Epithelial cell of proximal tubule (primary cell): ENCODE measurements around the gene NFATC2IP. TPM values are rescaled to one million over a fixed set of nuclear protein-coding genes. Genes with fewer than 3 reads are reported as not detected.

Experiments
- DNase-seq: peaks from one replicate; pipeline ENCODE4 v3.0.0-alpha.2; 2011; ENCODE audit warnings: low read depth
- H3K4me3 ChIP-seq: 2 replicates; pipeline ENCODE4 v1.5.1; 2011; ENCODE audit warnings: low read depth, mild to moderate bottlenecking, low read length
- CTCF ChIP-seq: conservative IDR thresholded peaks from 2 replicates; pipeline ENCODE4 v1.5.1; 2012; ENCODE audit warnings: low read depth, mild to moderate bottlenecking, low read length
- total RNA-seq: library from RNA; depleted of rRNA; stranded (reverse); fragments of >200 nt; gene quantifications from 2 replicates; pipeline ENCODE4 v1.2.3, GENCODE V29; 2015

The NFATC2IP gene
- total RNA-seq, 1 donor from 2014 or later = 35.1 TPM

GRCh38 chr16:28985211-28986041 lies 34.7 kb downstream of the NFATC2IP start:
- no peak for DNase-seq
- no peak for TF ChIP-seq CTCF

DNA sequence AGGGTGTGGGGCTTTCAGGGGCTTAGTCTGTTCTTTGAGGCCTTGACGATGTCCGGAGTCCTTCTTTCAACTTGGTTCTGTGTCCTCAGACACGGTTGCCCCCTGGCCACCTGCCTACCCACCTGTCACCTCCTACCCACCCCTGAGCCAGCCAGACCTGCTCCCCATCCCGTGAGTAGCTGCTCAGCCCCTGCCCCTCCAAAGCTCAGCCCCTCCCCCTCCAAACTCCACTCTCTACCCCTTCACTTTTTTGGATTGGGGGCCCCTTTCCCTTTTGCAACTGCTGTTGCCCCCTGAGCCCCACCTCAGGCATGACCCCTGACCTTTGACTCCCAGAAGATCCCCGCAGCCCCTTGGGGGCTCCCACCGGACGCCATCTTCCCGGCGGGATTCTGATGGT lies 35.3 kb downstream of the NFATC2IP start:
- no peak for TF ChIP-seq CTCF
- no peak for DNase-seq
- H3K4me3 ChIP-seq = no peak overlapping the region

More at GRCh38 chr16:28985211-28986041, 34.7 kb downstream of the NFATC2IP start:
- H3K4me3 ChIP-seq = no peak overlapping the region

- no peak for DNase-seq
- TF ChIP-seq CTCF = no peak
- no peak overlapping the region for H3K4me3 ChIP-seq
These were observed 35.8 kb downstream of the NFATC2IP start for GRCh38 chr16:28986492-28986891.

GRCh38 chr16:28987170-28987853 lies 36.6 kb downstream of the NFATC2IP start:
- no peak overlapping the region for H3K4me3 ChIP-seq
- DNase-seq = no peak
- TF ChIP-seq CTCF = no peak

DNA sequence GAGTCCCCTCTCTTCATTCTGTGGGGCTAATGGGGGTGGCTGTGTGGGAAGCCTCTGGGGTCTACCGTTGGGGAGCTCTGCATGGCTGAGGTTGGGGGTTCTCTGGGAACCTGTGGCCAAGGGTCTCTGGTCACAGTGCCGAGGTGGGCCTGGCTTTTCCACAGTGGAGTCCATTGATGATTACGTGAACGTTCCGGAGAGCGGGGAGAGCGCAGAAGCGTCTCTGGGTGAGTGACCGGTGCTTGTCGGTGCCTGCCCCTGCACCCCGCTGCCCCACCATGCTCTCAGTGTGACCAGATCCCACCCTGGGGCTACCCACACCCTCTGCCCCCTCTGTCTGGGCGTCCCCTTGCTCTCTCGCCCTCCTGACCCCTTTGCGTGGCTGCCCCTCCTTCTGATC lies 38.6 kb downstream of the NFATC2IP start:
- no peak for TF ChIP-seq CTCF
- H3K4me3 ChIP-seq = no peak overlapping the region
- DNase-seq = no peak

DNA sequence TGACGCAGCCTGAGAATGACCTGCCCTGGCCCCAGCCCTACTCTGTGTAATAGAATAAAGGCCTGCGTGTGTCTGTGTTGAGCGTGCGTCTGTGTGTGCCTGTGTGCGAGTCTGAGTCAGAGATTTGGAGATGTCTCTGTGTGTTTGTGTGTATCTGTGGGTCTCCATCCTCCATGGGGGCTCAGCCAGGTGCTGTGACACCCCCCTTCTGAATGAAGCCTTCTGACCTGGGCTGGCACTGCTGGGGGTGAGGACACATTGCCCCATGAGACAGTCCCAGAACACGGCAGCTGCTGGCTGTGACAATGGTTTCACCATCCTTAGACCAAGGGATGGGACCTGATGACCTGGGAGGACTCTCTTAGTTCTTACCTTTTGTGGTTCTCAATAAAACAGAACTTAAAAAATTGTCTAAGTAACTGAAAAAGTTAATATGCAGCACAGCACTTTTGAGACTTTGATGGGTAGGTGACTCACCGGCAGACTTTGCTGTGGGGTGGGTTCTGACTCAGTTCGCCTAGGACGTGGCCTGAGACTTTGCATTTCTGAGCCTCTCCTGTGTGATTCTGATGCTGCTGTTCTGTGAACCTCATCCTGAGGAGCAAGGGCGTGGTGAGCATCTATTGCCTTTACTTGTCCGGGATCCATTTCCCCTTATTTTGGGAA lies 39.8 kb downstream of the NFATC2IP start:
- H3K4me3 ChIP-seq = no peak overlapping the region
- TF ChIP-seq CTCF = no peak
- DNase-seq = no peak
